ENCODE measurements around the gene SLC39A9.

SLC39A9 gene

GRCh38 chr14:69368381-69368780, 30.1 kb upstream of the SLC39A9 start:
- no peak overlapping the region for H3K4me3 ChIP-seq (ENCODE audit: low read depth, low read length)
- TF ChIP-seq, protein P1, sequence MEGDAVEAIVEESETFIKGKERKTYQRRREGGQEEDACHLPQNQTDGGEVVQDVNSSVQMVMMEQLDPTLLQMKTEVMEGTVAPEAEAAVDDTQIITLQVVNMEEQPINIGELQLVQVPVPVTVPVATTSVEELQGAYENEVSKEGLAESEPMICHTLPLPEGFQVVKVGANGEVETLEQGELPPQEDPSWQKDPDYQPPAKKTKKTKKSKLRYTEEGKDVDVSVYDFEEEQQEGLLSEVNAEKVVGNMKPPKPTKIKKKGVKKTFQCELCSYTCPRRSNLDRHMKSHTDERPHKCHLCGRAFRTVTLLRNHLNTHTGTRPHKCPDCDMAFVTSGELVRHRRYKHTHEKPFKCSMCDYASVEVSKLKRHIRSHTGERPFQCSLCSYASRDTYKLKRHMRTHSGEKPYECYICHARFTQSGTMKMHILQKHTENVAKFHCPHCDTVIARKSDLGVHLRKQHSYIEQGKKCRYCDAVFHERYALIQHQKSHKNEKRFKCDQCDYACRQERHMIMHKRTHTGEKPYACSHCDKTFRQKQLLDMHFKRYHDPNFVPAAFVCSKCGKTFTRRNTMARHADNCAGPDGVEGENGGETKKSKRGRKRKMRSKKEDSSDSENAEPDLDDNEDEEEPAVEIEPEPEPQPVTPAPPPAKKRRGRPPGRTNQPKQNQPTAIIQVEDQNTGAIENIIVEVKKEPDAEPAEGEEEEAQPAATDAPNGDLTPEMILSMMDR (IDR thresholded peaks at IDR 0.05; ENCODE audit: low read depth, low read length): no peak

GRCh38 chr14:69370061-69370460, 28.4 kb upstream of the SLC39A9 start:
- TF ChIP-seq, protein P1 (IDR thresholded peaks at IDR 0.05; ENCODE audit: low read depth, low read length): no peak
- no peak overlapping the region for H3K4me3 ChIP-seq (ENCODE audit: low read depth, low read length)

- TF ChIP-seq, protein P1 (IDR thresholded peaks at IDR 0.05; ENCODE audit: low read depth, low read length): no peak
- H3K4me3 ChIP-seq (ENCODE audit: low read depth, low read length): no peak overlapping the region
These were observed 26.3 kb upstream of the SLC39A9 start for GRCh38 chr14:69372146-69372545.

DNA sequence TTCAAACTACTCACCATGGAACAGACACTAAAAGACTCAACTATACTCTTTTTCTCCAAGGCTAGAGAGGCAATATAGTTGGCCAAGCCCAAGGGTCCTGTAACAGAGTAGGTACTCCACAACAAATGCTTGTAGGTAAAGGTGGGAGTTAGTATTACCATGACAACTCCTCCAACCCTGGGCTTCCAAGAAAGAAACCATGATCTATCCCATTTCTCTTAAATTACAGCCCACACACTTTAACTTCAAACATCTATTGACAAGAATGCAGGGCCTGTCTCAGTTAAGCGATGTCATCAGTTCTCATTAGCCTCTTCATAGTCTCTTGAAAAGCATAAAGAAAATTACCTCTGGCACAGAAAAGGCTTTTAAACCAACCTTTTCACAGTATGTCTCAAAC, 25.4 kb upstream of the SLC39A9 start:
- H3K4me3 ChIP-seq (ENCODE audit: low read depth, low read length): no peak overlapping the region
- TF ChIP-seq, protein P1 (IDR thresholded peaks at IDR 0.05; ENCODE audit: low read depth, low read length): no peak

DNA sequence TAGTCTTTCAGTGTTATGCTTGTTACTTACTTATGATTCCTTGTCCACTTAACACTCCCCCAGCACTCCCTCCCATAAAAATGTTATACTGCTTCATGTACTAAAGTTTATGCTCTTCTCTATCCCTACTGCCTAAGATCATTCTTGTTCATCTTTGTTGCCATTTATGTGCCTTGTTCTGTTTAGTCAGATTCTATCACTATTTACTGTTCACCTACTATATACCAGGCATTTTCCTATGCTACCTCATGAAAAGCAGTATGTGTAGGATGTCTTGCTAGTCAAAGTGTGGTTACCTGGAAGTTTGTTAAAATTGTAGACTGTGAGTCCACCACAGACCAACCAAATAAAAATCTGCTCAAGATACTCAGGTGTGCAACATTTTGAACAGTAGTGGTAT, 24.3 kb upstream of the SLC39A9 start:
- TF ChIP-seq, protein P1 (IDR thresholded peaks at IDR 0.05; ENCODE audit: low read depth, low read length): no peak
- no peak overlapping the region for H3K4me3 ChIP-seq (ENCODE audit: low read depth, low read length)

GRCh38 chr14:69375182-69375581, 23.3 kb upstream of the SLC39A9 start:
- TF ChIP-seq, protein P1 (IDR thresholded peaks at IDR 0.05; ENCODE audit: low read depth, low read length): no peak
- H3K4me3 ChIP-seq (ENCODE audit: low read depth, low read length): no peak overlapping the region

DNA sequence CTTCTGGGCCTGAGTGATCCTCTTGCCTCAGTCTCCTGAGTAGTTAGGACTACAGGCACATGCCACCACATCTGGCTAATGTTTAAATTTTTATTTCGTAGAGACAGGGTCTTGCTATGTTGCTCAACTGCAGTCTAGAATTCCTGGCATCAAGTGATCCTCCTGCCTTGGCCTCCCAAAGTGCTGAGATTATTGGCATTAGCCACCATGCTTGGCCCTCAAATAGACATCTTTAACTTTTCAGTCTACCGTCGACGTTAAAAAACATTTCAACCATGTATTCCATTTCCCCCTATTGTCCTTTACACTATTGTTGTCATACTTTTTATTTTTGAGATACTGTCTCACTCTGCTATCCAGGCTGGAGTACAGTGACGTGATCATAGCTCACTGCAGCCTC, 22.8 kb upstream of the SLC39A9 start:
- no peak overlapping the region for H3K4me3 ChIP-seq (ENCODE audit: low read depth, low read length)
- TF ChIP-seq, protein P1 (IDR thresholded peaks at IDR 0.05; ENCODE audit: low read depth, low read length): no peak

All from WI38 (cell line).